Activated CD4-positive, alpha-beta T cell treated with anti-CD3 and anti-CD28 coated beads for 36 hours (primary cell): ENCODE data around the gene TMSB15A. TPM values are rescaled to one million over a fixed set of nuclear protein-coding genes. Genes with fewer than 3 reads are reported as not detected.
"Not testable (repeated sequence)": the region's sequence is repeated elsewhere in the genome, so short reads cannot be mapped to it uniquely, and the experiment has no call there.

Experiments
- ATAC-seq: fragments of 200-7000 bp; cut with Tn5 transposase; one replicate; pipeline ENCODE4 v1.10.0; 2021; ENCODE audit warnings: mild to moderate bottlenecking, moderate library complexity
- CTCF ChIA-PET: fragments of 350-600 bp; sonication (Branson Sonifier 250); formaldehyde crosslinking; loops from one replicate; lab custom pipeline; 2021; ENCODE audit warnings: antibody characterized with exemption; lab: Charles Lee
- POLR2A ChIA-PET: fragments of 350-600 bp; sonication (Branson Sonifier 250); formaldehyde crosslinking; loops from one replicate; lab custom pipeline; 2021; ENCODE audit warnings: antibody characterized with exemption, inconsistent platforms; lab: Charles Lee
- DNase-seq: peaks from one replicate; pipeline ENCODE4 v3.0.0-alpha.2; 2020
- H3K27ac Mint-ChIP-seq: one replicate; pipeline ENCODE4 v1.8.0; 2021; ENCODE audit warnings: mixed read lengths
- H3K27me3 Mint-ChIP-seq: one replicate; pipeline ENCODE4 v1.8.0; 2021; ENCODE audit warnings: mixed read lengths
- H3K36me3 Mint-ChIP-seq: one replicate; pipeline ENCODE4 v1.8.0; 2021; ENCODE audit warnings: low read depth, mixed read lengths
- H3K4me1 Mint-ChIP-seq: one replicate; pipeline ENCODE4 v1.8.0; 2021; ENCODE audit warnings: mixed read lengths
- H3K4me3 Mint-ChIP-seq: one replicate; pipeline ENCODE4 v1.8.0; 2021; ENCODE audit warnings: mild to moderate bottlenecking, moderate library complexity, mixed read lengths
- H3K9me3 Mint-ChIP-seq: one replicate; pipeline ENCODE4 v1.8.0; 2021; ENCODE audit warnings: low read depth, mixed read lengths
- intact Hi-C, 2 experiments: fragments of 100-400 bp; cut with DNase I in 1 of 2; cut with micrococcal nuclease in 1 of 2; formaldehyde crosslinking; loops; one replicate each; pipeline versions ENCODE4 v1.14.2 to v1.15.1; 2022 to 2024; cut with DNase I, micrococcal nuclease
- total RNA-seq, 2 experiments: library from RNA; stranded (reverse); gene quantifications; one replicate each; pipeline ENCODE4 v1.2.3, GENCODE V29; 2021

Gene TMSB15A
- total RNA-seq, 2 experiments from 2014 or later: 0.84 to 1.1 TPM

DNA sequence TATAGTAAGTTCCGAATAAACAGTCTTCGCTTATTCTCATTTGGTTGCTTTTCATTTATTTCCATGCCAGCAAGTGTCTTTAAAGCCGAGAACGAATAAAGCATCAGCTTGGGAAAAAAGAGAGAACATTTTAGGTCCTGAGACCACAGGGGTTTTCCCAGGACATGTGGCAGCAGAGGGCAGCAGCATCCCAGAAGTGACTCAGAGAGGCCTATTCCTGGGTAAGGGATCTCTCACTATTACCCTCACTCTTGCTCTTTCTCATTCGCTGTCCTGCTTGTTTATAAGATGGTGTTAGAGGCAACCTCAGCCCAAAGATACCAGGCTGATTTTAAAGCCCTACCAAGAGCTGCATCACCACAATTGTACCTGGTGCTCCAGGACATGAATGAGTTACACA is 37.8 kb downstream of the TMSB15A start:
- H3K4me3 Mint-ChIP-seq, H3K27ac Mint-ChIP-seq, ATAC-seq, DNase-seq, H3K27me3 Mint-ChIP-seq, POLR2A ChIA-PET, H3K9me3 Mint-ChIP-seq, H3K4me1 Mint-ChIP-seq, CTCF ChIA-PET, H3K36me3 Mint-ChIP-seq, intact Hi-C loops: not testable (repeated sequence)

DNA sequence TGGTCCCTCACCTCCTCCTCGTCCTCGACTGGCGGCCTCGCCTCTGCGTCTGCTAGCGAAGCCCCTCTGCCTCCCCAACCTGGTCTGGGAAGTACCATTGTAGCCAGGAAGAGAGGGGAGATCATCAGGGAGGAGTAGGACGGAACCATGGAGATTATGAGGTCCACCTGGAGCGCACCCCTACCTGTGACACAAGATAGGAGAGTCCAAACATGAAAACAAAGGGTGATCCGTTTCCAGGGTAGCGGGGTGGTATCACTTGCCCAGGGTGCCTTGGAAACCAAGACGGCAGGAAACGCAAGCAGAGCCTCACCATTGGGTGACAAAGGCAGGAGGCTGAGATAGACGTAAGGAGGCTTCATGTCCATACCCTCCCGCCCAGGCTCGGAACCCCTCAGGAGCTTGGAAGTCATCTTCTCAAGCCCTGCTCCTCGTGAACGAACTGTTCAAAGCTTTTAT is 44.7 kb downstream of the TMSB15A start, which contains the start of gene TCP11X2:
Gene TCP11X2 (minus strand): TSS at position 51 of the 459 bp plus-strand sequence.
- ATAC-seq, H3K4me3 Mint-ChIP-seq, intact Hi-C loops, H3K27ac Mint-ChIP-seq, CTCF ChIA-PET, H3K36me3 Mint-ChIP-seq, H3K27me3 Mint-ChIP-seq, H3K9me3 Mint-ChIP-seq, POLR2A ChIA-PET, DNase-seq, H3K4me1 Mint-ChIP-seq: not testable (repeated sequence)

DNA sequence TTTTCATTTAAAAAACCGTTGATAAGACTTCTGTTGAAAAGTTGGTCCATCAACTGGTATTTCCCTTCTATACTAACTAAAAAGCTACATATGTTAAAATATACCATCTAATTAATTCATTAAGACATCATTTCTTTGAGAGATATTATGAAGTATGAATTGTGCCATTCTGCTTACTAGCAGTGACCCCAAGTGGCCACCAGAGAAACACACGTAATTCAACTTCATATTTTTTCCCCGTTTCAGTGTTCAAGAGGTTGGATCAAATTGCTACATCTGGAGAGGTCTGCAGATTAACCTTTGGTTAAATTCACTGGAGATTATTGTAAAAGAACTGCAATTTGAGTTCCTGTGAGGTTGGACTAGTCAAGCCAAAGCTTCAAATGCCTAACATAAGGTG is 46.3 kb downstream of the TMSB15A start:
- CTCF ChIA-PET, H3K27me3 Mint-ChIP-seq, H3K9me3 Mint-ChIP-seq, H3K36me3 Mint-ChIP-seq, H3K4me1 Mint-ChIP-seq, intact Hi-C loops, H3K27ac Mint-ChIP-seq, DNase-seq, POLR2A ChIA-PET, ATAC-seq, H3K4me3 Mint-ChIP-seq: not testable (repeated sequence)

Other genes starting within 250 kb of the TMSB15A start
- not detected for gene NXF2B, start 76.7 kb downstream of the TMSB15A start, total RNA-seq
- gene TCP11X2, start 44.9 kb downstream of the TMSB15A start, total RNA-seq: not detected
- 10 to 100 TPM; 12.6 to 13.3 TPM for gene ARMCX5, start 82.8 kb upstream of the TMSB15A start, total RNA-seq
- 1 to 10 TPM; 4.2 to 5.1 TPM for gene GPRASP1, start 134.7 kb upstream of the TMSB15A start, total RNA-seq
- gene GPRASP2, start 195.7 kb upstream of the TMSB15A start, total RNA-seq: 1 to 10 TPM; 1.3 to 2.1 TPM
- gene GPRASP3, start 204.0 kb upstream of the TMSB15A start, total RNA-seq: 1 to 10 TPM; 1.0 to 1.8 TPM